ENCODE data around the gene DDX60.

DNA sequence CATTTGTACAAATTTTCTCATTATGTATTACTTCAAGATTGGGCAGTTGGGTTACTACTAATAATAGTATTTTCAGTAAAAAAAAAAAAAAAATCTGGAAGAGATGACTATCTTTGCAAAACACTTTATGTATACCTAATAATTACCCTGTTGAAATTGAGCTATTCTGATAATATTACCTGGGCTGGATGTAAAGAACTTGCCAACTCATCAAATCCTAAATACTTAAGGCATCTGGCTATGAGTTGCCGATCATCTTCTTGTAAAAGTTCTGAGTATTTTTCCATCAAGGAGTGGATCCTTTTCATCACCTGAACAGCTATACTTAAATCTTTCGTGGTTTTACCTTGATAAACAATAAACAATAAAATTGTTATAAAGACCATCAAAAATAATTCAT lies 42.7 kb downstream of the DDX60 start:
- TF ChIP-seq TARDBP (IDR thresholded peaks at IDR 0.05) (no peak), L3MBTL2 (conservative IDR thresholded peaks at IDR 0.05) (no peak), SUZ12 (IDR thresholded peaks at IDR 0.05) (no peak), CTBP1 (IDR thresholded peaks at IDR 0.05; ENCODE audit: borderline replicate concordance) (no peak), FOXM1 (IDR thresholded peaks at IDR 0.05; ENCODE audit: borderline replicate concordance) (no peak)
- TF ChIP-seq, protein P1, sequence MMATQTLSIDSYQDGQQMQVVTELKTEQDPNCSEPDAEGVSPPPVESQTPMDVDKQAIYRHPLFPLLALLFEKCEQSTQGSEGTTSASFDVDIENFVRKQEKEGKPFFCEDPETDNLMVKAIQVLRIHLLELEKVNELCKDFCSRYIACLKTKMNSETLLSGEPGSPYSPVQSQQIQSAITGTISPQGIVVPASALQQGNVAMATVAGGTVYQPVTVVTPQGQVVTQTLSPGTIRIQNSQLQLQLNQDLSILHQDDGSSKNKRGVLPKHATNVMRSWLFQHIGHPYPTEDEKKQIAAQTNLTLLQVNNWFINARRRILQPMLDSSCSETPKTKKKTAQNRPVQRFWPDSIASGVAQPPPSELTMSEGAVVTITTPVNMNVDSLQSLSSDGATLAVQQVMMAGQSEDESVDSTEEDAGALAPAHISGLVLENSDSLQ (IDR thresholded peaks at IDR 0.05) = no peak
